ENCODE measurements around the gene NFKBIE.

Gene NFKBIE

DNA sequence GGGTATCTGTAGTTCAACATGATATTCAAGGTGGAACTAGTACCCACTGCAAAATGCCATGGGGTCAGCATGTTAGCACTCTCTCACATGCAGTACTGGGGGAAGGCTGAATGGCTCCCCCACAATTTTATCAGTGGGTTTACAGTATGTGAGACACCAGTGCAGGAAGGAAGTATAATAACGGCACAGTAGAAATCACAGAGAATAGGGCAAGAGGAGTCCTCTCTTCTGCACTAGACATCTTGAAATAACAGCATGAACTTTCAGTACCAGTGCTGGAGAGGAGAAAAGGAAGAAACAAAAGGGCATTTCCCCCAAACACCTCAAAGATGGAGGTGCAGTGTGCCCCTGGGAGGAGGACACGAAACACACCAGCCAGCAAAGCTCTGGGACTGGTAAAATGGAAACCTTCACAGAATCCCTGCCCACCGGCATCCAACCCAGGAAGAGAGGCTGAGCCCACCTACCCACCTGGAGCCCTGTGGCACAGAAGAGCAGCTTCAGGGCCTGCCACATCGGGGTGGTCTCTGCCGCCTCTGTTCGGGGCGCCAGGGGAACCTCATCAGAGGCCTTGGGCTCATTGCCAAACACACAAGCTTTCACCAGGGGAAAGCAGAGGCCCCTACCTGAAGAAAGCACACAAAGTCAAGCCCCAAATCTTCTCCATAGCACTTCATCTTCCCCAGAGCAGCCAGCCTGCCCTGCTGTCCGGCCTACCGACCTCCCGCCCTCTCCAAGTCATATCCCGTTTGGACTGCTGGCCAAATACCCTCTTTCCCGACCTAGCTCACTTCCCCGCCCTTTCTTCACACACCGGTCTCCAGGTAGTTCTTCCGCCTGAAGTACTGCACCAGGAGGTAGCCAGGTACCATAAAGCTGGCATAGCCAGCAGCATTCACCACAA lies 9.2 kb downstream of the NFKBIE start:
- DNase-seq (ENCODE audit: low read depth in 2 of 2): no peak
- TF ChIP-seq CTCF (IDR thresholded peaks at IDR 0.05; ENCODE audit: low read depth, low read length): no peak
- H3K4me3 ChIP-seq (replicated peaks in 1 of 2; ENCODE audit: low read depth in 2 of 2, low read length in 2 of 2): peak overlapping the region; percentile 88 to 89

DNA sequence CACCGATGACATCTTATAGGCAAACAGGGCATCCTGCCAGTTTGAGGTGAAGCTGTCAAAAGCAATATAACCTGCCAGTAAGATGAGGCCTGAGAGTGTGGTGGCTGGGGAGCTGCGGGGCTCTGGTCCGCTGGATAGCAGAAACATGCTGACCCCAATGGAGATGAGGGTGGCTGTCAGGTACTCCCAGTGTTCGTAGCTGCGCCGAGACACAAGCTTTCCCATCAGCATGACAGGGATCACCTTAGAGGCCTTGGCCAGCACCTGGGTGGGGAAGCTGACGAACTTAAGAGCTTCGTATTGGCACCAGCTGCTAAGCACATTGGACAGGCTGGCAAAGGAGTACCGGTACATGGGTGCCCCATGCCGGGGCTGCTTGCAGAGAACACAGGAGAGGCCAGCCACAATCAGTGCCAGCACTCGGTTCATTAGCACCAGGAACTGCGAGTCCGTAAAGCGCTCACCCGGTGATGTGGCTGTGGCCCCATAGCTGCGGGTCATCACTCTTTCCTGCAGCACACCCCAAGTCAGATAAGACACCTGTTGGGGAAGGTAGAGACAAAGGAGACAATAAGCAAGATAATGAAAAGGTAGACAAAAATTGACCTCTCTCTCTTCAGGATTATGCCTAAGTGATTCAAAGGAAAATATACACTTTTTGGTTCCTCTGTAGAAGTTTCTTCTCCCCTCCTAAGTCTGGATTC lies 10.1 kb downstream of the NFKBIE start:
- no peak for DNase-seq (ENCODE audit: low read depth in 2 of 2)
- no peak overlapping the region for H3K4me3 ChIP-seq (replicated peaks in 1 of 2; ENCODE audit: low read depth in 2 of 2, low read length in 2 of 2)
- no peak for TF ChIP-seq CTCF (IDR thresholded peaks at IDR 0.05; ENCODE audit: low read depth, low read length)

DNA sequence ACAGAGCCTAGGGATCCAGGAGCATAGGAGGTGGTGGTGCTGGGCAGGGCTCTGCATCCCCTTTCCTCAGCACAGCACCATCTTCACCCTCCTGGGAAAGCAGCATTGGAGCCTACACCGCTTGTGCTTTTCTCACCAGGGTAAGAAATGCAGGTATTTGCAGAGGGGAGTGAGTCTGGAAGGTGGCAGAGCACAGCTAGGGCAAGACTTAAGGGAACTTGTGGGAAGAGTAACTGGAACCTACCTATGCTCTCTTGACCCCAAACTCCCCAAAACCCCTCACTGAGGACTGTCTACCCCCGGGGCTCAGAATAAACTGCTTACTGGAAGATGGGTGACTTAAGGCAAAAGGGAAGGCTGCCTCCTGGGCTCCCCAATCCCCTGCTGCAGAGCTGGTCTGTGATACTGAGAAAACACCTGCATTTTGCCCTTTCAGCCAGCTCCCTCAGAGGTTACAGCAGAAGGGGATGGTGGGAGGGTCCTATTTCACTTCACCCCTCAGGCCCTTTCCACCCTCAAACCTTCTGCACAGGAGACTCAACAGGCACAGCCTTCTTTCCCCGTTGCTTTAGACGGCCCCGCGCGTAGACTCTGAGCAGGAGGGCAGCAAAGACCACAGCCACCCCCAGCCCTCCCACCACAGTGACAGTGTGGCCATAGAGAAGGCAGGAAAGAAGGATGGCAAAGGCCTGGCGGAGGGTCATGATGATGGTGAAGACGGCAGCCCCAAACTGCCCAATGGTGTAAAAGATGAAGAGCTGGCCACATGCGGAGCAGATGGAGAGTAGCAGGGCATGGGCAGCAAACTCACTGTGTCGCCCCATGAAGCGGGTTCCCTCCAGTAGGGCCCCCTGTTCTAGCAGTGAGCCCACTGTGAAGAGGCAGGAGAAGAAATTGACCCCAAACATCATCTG lies 10.9 kb downstream of the NFKBIE start:
- TF ChIP-seq CTCF (IDR thresholded peaks at IDR 0.05; ENCODE audit: low read depth, low read length): no peak
- DNase-seq (ENCODE audit: low read depth in 2 of 2): no peak
- no peak overlapping the region for H3K4me3 ChIP-seq (replicated peaks in 1 of 2; ENCODE audit: low read depth in 2 of 2, low read length in 2 of 2)

- no peak overlapping the region for H3K4me3 ChIP-seq (replicated peaks in 1 of 2; ENCODE audit: low read depth in 2 of 2, low read length in 2 of 2)
- peak; percentile 39 to 52 for DNase-seq (ENCODE audit: low read depth in 2 of 2)
- peak; percentile 43 for TF ChIP-seq CTCF (IDR thresholded peaks at IDR 0.05; ENCODE audit: low read depth, low read length)
Observed at GRCh38 chr6:44253307-44254101, 11.8 kb downstream of the NFKBIE start.

DNA sequence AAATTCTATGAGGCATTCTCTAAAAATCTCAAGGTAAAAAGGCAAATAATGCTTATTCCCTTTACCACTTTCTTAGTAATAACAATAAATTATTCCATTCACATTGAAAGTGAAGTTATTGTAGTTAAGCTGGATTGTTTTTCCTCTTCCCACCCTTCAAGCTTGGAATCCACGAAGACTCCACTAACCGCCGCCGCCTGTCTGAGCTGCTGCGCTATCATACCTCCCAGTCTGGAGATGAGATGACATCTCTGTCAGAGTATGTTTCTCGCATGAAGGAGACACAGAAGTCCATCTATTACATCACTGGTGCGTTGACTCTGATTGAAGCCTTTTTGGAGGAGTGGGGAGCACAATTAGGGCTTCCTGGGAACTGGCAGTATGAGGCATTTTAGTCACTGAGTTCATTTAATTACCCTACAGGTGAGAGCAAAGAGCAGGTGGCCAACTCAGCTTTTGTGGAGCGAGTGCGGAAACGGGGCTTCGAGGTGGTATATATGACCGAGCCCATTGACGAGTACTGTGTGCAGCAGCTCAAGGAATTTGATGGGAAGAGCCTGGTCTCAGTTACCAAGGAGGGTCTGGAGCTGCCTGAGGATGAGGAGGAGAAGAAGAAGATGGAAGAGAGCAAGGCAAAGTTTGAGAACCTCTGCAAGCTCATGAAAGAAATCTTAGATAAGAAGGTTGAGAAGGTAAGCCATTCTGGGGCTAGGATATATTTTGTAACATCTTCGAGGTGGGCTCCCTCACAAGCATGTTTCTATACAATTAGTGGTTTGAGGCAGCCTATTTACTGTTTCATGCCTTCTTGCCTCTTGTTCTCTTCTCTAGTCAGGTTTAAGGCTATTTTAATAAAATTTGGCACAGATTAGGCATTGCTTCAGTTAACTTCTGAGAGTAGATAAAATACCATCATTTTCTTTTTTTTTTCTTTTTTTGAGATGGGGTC lies 13.5 kb downstream of the NFKBIE start:
- no peak for DNase-seq (ENCODE audit: low read depth in 2 of 2)
- TF ChIP-seq CTCF (IDR thresholded peaks at IDR 0.05; ENCODE audit: low read depth, low read length): no peak
- H3K4me3 ChIP-seq (replicated peaks in 1 of 2; ENCODE audit: low read depth in 2 of 2, low read length in 2 of 2): no peak overlapping the region

Data from cardiac fibroblast (primary cell).